HG03060 (cell line): Measurements from ENCODE around the gene GNAQ.
"Not testable (repeated sequence)": the region's sequence is repeated elsewhere in the genome, so short reads cannot be mapped to it uniquely, and the experiment has no call there.

Source experiments
- ATAC-seq: cut with Tn5 transposase; IDR thresholded peaks from one replicate; pipeline ENCODE4 v1.9.1; 2021; ENCODE audit warnings: low read depth, moderate number of reproducible peaks; ENCODE audit not compliant: unreplicated experiment

The GNAQ gene

DNA sequence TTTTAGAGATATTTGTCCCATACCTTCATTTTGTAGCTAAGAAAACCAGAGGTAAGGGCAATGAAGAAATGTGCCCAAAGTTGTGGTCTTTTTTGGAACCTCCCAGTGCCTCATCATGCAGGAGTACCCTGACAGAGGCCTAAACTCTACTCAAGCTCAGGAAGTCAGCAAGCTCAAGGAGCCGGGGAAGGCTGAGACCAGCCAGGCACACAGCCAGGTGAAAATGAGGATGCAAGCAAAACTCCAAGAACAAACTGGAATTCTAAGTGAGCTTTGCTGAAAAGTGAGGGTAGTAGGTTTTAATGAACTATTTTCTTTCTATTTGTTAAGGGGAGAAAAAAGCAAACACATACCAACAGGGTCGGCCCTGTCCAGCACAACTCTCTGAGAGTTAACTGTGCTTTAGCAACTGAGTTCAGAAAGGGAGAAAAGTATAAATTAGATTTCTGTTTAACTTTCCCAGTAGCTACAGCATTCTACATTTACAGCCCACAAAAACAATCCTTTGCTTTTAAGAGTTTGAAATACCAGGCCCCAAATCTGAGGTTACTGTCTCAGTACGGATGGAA lies 146.4 kb downstream of the GNAQ start:
- no peak for ATAC-seq

DNA sequence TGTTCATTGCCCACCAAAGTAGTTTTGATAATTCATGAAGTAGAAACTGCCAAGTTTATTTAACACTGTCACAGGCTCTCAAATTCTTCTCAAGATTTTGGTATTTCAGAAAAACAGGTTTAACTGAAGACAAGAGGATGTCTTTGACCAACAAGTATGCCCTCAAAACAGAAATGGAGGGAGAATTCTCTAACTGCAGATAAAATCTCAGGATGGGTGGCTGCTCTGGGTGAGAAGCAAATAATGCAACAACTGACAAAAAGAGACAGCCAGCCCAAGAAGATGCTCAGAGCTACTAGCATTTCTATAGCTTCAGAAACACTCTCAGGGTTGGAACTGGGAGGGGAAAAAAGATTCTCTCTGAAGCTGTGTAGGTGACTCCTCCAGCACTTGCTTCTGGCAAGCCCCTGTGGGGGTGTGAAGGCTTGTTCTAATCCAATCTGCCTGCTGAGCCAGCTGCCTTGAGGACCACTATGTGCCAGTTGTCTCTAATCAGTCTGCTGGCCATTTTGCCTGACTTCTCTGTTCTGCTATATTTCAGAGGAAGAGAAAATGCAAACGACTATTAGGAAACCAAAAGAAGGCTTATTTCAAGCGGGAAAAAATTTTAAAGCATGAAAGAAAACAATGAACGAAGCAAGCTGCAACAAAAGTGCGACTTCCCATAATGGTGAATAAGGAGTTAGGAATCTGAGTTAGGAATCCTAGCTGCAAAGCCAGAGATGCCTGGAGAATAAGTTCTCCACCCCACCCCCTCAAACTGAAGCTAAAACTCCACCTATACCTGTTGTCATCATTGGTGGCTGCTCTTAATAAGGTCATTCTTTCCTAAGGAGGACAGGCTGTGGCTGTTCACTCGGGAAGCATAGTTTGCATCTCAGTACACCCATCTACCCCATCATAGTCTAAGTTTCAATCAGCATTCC lies 147.5 kb downstream of the GNAQ start:
- no peak for ATAC-seq

DNA sequence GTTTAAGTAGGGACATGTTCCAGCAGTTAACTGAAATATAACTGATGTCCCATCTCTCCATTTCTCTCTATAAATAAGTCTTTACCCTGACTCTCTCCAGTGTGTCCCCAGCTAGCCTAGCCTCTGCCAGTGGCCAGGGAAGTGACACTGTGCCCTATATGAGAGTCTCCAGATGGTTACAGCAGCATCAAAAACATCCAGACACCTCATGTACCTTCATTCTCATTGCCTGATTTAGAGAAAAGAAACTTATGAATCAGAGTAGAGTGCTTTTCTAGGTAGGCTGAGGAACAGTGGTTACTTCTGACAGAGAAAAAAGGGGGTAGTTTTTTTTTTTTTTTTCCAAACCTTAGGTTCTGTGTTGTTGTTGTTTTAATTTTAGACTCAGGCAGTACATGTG lies 148.5 kb downstream of the GNAQ start:
- no peak for ATAC-seq

DNA sequence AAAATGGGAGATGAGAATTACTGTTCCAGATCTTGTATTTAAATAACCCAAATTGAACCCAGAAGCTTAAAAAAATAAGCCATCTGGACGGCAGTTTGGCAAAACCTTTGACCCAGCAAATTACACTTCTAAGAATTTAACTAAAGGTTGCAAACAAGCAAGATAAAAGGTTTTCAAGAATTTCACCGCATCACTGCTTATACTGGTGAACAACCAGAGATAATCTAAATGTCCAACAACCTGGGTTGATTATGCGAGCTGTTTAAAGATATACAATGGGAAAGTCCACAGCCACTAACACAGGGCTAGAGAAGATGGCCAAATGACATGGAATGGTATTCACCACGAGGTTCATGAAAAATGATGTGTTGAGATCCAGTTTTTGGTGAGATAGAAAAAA lies 149.3 kb downstream of the GNAQ start:
- ATAC-seq: no peak

DNA sequence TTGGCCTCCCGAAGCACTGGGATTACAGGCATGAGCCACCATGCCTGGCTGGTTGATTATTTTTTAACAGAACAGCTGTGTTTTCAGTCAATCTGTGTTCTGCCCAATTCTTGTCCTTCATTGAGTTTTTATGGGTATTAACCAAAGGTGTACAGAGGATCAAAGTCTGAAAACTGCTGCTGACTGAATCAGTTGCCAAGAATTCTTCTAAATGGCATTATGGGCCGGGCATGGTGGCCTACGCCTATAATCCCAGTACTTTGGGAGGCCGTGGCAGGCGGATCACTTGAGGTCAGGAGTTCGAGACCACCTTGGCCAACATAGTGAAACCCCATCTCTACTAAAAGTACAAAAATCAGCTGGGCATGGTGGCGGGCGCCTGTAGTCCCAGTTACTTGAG lies 150.0 kb downstream of the GNAQ start:
- not testable (repeated sequence) for ATAC-seq

DNA sequence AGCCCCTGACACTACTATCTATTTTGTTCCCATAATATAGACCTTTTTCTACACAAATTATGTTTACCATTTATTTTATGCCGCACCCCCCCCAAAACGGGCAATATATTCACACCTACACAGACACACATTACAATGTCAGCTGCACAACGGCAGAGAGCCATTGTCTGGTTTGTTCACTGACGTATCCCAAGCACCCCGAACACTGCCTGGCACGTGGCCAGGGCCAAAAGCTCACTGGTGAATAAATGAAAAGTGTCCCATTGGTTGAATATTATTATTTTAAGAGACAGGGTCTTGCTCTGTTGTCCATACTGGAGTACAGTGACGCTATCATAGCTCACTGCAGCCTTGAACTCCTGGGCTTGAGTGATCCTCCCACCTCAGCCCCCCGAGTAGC lies 150.5 kb downstream of the GNAQ start:
- no peak for ATAC-seq

DNA sequence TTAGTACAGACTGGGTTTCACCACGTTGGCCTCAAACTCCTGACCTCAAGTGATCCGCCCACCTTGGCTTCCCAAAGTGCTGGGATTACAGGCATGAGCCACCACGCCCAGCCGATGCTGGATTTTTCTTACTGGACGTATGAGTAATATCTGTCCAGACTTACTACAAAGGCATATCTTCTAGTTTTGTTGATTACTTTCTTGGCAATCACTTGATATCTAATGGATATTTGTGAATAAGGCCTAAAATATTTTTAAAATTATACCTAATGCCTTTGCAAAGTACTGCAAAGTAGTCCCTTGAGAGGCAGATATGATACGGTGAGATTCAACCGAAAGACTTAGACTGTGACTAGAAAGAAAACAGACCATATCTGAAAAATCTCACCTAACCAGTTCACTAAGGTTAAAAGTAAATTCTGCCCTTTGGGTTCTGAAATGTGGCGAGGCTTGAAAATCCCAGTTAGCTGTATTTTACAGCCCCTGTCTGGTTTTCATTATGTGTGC lies 152.1 kb downstream of the GNAQ start:
- no peak for ATAC-seq

DNA sequence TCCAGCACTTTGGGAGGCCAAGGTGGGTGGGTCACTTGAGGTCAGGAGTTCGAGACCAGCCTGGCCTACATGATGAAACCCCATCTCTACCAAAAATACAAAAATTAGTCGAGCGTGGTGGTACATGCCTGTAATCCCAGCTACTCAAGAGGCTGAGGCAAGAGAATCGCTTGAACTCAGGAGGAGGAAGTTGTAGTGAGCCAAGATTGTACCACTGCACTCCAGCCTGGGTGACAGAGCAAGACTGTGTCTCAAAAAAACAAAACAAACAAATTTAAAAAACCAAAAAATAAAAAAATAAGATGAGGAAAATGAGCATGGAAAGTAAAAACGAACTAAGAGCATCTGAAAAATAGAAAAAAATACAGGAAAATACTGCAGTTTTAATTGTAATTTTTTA lies 152.8 kb downstream of the GNAQ start:
- ATAC-seq: not testable (repeated sequence)

DNA sequence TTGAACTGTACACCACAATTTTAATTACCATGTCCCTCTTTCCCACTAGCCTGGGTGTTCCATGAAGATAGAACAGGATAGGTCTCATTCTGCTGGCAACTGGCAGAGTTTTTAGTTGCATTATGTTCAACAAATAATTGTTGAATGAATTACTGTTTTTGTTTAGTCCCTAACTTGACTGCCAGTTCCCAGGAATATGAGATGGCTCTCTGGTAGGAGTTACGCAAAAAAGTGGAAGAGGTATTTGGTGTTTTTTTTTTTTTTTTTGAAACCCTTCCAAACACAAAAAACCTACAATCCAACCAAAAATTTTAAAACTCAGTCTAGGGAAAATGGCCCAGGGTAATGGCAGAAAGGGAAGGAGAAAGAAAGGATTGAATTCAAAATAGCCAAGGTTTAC lies 153.6 kb downstream of the GNAQ start:
- no peak for ATAC-seq

DNA sequence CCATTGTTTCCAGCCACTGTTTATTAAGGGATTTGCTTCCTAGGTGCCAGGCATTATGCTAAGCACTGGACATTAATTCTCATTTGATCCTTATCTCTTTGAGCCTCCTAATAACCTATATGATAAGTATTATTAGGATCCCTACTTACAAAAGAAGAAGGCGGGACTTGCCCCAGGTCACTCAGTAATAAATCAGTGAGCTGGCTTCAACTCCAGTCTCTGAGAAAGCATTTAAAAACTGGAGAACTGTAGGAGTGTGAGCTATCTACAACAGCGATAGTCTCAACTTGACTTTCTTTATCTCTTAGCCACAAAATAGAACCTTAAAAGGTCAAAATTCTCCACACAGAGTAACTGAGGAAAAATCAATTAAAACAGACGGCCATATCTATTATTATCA lies 155.0 kb downstream of the GNAQ start:
- ATAC-seq: no peak

DNA sequence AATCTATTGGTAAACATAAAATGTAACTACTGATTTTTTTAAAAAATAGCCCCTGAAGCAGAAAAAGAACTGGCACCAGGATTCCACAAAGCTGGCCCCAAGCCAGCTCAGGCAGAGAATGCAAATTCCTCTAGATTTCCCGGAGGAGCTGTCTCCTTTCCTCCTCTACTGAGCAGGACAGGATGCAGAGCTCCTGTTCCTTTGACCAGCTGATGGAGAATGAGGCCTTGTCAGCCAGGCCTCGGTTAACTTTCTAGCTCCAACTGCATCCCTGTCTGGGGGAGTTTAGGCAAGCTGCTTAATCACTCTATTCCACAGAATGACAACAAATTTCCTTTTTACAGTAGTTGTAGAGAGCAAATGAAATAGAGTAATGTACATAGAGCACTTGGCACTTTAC lies 155.5 kb downstream of the GNAQ start:
- no peak for ATAC-seq

DNA sequence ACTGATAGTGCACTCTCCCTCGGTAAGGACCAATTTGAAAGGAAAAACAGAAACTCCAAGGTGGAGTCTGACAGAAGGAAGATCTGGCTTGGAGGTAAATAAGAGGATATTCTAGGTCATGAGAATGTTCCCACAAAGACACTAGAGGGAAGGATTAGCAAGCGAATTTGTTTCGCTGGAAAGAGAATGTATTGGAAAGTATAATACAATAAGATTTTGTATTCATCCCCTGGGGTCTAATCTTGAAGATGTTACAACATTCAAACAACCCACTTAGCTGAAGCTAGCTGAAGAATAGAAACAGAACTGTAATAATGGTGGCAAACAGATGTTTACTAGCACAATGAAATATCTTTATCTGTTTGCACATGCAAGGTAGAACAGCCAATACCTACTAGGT lies 158.7 kb downstream of the GNAQ start:
- no peak for ATAC-seq

DNA sequence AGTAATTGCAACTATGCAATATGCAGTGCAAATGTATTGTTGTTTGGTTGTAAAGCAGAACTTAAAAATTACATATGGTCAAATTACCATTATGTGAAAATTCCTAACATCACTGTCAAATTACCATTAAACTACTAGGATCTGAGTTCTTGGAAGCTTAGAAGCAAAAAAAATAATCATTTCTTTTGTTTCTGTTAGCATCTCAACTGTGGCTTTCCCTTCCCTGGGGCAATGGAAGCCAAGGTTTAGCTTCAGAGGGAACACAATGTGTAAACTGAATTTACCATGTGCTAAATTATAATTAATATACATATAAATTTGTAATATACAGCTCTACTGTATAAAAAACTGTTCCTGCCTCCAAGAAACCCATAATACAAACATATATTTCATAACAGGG lies 159.4 kb downstream of the GNAQ start:
- no peak for ATAC-seq

DNA sequence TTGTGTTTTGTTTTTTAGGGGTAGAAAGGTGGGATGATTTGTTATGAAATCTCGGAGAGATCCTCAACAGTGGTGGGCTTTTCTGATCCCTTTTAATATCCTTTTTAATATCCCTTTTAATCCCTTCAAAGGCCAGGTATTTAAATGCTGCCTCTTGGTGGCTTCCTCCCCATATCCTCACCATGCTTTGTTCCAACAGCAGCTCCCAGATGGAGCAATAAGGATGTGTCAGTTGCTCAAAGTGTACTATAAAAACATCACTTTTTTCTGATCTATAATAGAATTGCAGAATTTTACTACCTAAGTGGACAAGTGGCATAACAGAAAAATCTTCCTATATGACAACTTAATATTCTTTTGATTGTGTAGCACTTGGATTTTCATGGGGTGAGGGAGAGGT lies 160.1 kb downstream of the GNAQ start:
- no peak for ATAC-seq

DNA sequence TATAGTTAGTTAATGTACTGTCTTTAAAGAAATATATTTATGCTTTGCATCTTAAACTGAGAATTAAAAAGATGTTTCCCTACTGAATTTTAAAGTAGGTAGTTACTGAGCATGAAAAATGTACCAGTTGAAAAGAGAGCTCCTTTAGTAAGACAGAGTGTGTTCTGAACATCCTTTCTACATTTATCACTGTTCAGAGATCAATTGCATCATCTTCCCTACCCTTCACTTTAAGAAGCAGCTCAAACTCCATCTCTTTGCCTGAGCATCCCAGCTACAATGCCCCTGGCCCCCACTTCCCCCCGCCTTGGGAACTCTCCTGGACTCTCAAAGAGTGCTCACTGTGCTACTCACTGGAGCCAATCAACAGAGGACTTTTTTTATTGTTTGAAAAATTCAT lies 164.7 kb downstream of the GNAQ start:
- no peak for ATAC-seq

DNA sequence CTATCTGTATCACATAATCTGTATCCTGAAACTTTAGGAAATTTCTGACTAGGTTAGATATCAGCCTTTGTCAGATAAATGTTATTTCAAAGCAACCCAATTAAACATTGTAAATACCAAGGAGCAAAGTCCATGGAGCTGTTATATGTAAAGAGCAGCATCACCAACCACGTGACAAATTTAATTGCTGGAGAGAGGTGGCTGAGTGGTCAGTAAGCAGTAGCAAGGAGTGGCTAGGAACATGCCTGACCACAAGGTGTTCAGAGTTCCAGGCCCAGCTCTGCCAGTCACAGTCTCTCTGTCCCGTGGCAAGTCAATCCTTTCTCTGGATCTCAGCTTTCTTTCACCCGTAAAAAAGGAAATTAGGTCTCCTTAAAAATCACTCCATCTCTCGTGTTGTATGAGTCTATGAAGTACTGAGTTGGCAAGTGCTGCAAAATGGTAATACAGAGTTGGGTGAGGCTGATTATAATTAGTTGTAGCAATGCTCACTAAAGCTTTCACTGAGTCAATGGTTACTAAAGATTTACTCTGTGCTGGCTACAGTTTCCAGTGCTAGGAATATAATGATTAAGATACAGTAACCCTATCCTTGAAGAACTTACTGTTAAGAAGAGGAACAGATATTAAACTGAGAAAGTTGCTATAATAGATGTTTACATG lies 166.1 kb downstream of the GNAQ start:
- no peak for ATAC-seq

DNA sequence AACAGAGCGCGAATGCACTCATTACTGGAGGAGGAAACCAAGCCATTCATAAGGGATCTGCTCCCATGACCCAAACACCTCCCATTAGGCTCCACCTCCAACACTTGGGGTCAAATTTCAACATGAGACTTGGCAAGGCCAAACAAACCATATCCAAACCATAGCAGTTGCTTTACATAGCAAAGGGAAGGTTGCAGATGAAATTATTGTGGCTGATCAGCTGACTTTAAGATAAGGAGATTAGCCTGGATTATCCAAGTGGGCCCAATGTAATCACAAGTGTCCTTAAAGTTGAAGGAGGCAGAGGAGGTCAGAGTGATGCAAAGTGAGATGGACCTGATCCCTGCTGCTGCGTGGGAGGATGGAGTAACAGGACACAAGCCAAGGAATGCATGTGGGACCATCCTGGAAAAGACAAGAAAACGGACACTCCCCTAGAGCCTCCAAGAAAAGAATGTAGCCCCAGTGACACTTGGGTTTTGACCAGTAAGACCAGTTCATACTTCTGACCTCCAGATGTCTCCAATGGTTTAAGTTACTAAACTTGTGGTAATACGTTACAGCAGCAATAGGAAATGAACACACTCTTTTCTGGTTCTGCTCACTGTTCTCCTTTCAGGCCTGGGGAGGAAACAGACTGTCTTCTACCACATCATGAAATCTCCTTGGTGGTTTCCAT lies 167.3 kb downstream of the GNAQ start:
- no peak for ATAC-seq

DNA sequence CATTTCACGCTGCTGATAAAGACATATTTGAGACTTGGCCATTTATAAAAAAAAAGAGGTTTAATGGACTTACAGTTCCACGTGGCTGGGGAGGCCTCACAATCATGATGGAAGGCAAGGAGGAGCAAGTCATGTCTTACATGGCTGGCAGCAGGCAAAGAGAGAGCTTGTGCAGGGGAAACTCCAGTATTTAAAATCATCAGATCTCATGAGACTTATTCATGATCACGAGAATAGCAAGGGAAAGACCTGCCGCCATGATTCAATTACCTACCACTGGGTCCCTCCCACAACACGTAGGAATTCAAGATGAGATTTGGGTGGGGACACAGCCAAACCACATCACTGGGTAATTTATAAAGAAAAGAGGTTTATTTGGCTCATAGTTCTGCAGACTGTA lies 168.0 kb downstream of the GNAQ start:
- not testable (repeated sequence) for ATAC-seq

DNA sequence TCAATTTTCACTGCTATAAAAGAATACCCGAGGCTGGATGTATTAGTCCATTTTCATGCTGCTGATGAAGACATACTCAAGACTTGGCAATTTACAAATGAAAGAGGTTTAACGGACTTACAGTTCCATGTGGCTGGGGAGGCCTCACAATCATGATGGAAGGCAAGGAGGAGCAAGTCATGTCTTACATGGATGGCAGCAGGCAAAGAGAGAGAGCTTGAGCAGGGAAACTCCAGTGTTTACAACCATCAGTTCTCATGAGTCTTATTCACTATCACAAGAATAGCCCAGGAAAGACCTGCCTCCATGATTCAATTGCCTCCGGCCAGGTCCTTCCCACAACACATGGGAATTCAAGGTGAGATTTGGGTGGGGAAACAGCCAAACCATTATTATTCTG lies 170.7 kb downstream of the GNAQ start:
- ATAC-seq: not testable (repeated sequence)

DNA sequence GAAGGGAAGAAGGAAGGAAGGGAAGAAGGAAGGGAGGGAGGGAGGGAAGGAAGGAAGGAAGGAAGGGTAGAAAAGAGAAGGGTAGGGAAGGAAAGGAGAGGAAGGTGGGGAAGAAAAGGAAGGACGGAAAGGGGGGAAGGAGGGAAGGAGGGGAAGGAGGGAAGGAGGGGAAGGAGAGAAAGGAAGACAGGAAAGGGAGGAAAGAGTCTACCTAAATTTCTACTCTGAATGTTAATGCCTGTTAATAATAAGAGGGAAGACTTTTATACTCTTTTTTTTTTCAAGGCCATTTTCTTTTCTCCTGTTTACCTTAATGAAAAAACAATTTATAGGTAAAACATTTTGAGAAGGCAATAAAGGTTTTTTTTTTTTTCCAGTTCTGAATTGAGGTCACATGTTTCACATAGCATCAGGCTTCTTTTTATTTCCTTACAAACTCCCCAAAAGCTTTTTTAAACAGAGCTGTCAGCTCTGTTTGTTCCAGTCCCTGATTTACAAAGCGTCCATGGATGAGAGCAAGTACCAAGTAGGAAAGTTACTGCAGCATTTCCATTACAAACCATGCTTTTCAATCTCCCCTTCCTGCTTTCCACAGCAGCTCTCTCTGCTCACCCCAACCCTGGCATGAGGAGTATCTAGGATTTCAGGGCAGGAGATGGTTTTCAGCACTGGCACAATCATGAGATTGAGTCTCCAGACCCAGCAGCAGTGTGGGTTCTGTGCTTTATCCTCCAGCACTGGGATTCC lies 173.9 kb downstream of the GNAQ start:
- ATAC-seq: no peak
